PC-9 (cell line): ENCODE data around the gene TDP2. TPM values are rescaled to one million over a fixed set of nuclear protein-coding genes. Genes with fewer than 3 reads are reported as not detected.
"Not testable (repeated sequence)": the region's sequence is repeated elsewhere in the genome, so short reads cannot be mapped to it uniquely, and the experiment has no call there.

ENCODE experiments used
- BruUV-seq: library from RNA; stranded (reverse); fragments of 400-500 nt; replicated peaks from 2 replicates; lab custom pipeline; 2021; lab: Mats Ljungman, UMichigan
- CTCF ChIA-PET: fragments of 300-600 bp; sonication (Branson Sonifier 250); formaldehyde crosslinking; loops from one replicate; lab custom pipeline; 2022; ENCODE audit warnings: antibody characterized with exemption; lab: Charles Lee
- POLR2A ChIA-PET: fragments of 300-600 bp; sonication (Branson Sonifier 250); formaldehyde crosslinking; loops from one replicate; lab custom pipeline; 2022; ENCODE audit warnings: antibody characterized with exemption; ENCODE audit not compliant: unreplicated experiment; lab: Charles Lee
- DNase-seq, 2 experiments: peaks; one replicate each; pipeline versions ENCODE4 v3.0.0 to v3.0.0-alpha.2; 2015 to 2022; ENCODE audit warnings: mixed read lengths in 1 of 2
- H2AFZ ChIP-seq: fragments of 200-600 bp; sonication (generic); 2 replicates; pipeline ENCODE4 v1.8.1; 2017; ENCODE audit warnings: antibody characterized with exemption
- H3F3A ChIP-seq: fragments of 200-600 bp; sonication (generic); 2 replicates; pipeline ENCODE4 v1.8.1; 2017; ENCODE audit warnings: antibody characterized with exemption, mild to moderate bottlenecking, low read depth; ENCODE audit not compliant: insufficient read depth
- H3K27ac ChIP-seq: fragments of 200-600 bp; sonication (generic); 2 replicates; pipeline ENCODE4 v1.6.1; 2016; ENCODE audit warnings: mixed run types
- H3K27me3 ChIP-seq: fragments of 200-600 bp; sonication (generic); 2 replicates; pipeline ENCODE4 v1.6.1; 2016; ENCODE audit warnings: low read depth, mixed run types; ENCODE audit not compliant: insufficient read depth
- H3K36me3 ChIP-seq: fragments of 200-600 bp; sonication (generic); 2 replicates; pipeline ENCODE4 v1.6.1; 2016; ENCODE audit warnings: low read depth, mixed run types
- H3K4me1 ChIP-seq: fragments of 200-600 bp; sonication (generic); replicated peaks from 2 replicates; pipeline ENCODE4 v1.6.1; 2016; ENCODE audit warnings: mixed run types; ENCODE audit not compliant: insufficient read depth
- H3K4me2 ChIP-seq: fragments of 200-600 bp; sonication (generic); 2 replicates; pipeline ENCODE4 v1.6.1; 2017; ENCODE audit warnings: mixed run types
- H3K4me3 ChIP-seq: fragments of 200-600 bp; sonication (generic); 2 replicates; pipeline ENCODE4 v1.6.1; 2016; ENCODE audit warnings: mixed run types
- H3K79me2 ChIP-seq: fragments of 200-600 bp; sonication (generic); 2 replicates; pipeline ENCODE4 v1.6.1; 2017; ENCODE audit warnings: low read depth, mixed run types
- H3K9me2 ChIP-seq: fragments of 200-600 bp; sonication (generic); 2 replicates; pipeline ENCODE4 v1.8.1; 2017; ENCODE audit warnings: mild to moderate bottlenecking; ENCODE audit not compliant: insufficient read depth
- H3K9me3 ChIP-seq: fragments of 200-600 bp; sonication (generic); 2 replicates; pipeline ENCODE4 v1.8.1; 2016; ENCODE audit warnings: low read depth; ENCODE audit not compliant: insufficient read depth
- H4K20me1 ChIP-seq: fragments of 200-600 bp; sonication (generic); 2 replicates; pipeline ENCODE4 v1.8.1; 2017; ENCODE audit not compliant: insufficient read depth
- EZH2 ChIP-seq: fragments of 200-600 bp; sonication (generic); IDR thresholded peaks from 2 replicates; pipeline ENCODE4 v1.8.0; 2017; ENCODE audit warnings: antibody characterized with exemption, low read depth
- intact Hi-C: fragments of 100-400 bp; cut with micrococcal nuclease; formaldehyde crosslinking; loops from one replicate; pipeline ENCODE4 v1.10.0; 2022; ENCODE audit not compliant: unreplicated experiment
- total RNA-seq: library from RNA; stranded (reverse); gene quantifications from 2 replicates; pipeline ENCODE4 v1.2.3, GENCODE V29; 2021
- TF ChIP-seq, protein P1 (sequence below): fragments of 200-600 bp; sonication (generic); conservative IDR thresholded peaks from 2 replicates; pipeline ENCODE4 v1.6.1; 2017; ENCODE audit warnings: mixed run types, antibody characterized with exemption, mild to moderate bottlenecking, moderate library complexity

TDP2 gene
- total RNA-seq, 1 experiment from 2014 or later: 95.8 TPM

GRCh38 chr6:24673625-24674024 lies 6.9 kb upstream of the TDP2 start:
- no TSS peak for BruUV-seq
- no peak overlapping the region for H2AFZ ChIP-seq
- peaks cover under 1% of the 10 kb centered on the region; the same call in 1 of the 2 replicates for H3K4me1 ChIP-seq
- peaks cover 33% of the 10 kb centered on the region for H3K9me3 ChIP-seq
- H3K4me2 ChIP-seq: no peak overlapping the region
- DNase-seq: no peak
- no peak overlapping the region for H3K27ac ChIP-seq
- POLR2A ChIA-PET: no interaction called here
- intact Hi-C loops: no loop called here
- no peaks in the 10 kb centered on the region for H4K20me1 ChIP-seq
- H3K9me2 ChIP-seq: no peaks in the 10 kb centered on the region
- H3K27me3 ChIP-seq: no peaks in the 10 kb centered on the region
- no peak overlapping the region for H3K4me3 ChIP-seq
- H3K36me3 ChIP-seq: peaks cover 14% of the 10 kb centered on the region; the same call in 1 of the 2 replicates
- CTCF ChIA-PET: no interaction called here
- peaks cover 6% of the 10 kb centered on the region; the same call in 1 of the 2 replicates for H3K79me2 ChIP-seq
- TF ChIP-seq, protein P1, sequence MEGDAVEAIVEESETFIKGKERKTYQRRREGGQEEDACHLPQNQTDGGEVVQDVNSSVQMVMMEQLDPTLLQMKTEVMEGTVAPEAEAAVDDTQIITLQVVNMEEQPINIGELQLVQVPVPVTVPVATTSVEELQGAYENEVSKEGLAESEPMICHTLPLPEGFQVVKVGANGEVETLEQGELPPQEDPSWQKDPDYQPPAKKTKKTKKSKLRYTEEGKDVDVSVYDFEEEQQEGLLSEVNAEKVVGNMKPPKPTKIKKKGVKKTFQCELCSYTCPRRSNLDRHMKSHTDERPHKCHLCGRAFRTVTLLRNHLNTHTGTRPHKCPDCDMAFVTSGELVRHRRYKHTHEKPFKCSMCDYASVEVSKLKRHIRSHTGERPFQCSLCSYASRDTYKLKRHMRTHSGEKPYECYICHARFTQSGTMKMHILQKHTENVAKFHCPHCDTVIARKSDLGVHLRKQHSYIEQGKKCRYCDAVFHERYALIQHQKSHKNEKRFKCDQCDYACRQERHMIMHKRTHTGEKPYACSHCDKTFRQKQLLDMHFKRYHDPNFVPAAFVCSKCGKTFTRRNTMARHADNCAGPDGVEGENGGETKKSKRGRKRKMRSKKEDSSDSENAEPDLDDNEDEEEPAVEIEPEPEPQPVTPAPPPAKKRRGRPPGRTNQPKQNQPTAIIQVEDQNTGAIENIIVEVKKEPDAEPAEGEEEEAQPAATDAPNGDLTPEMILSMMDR: no peak
- TF ChIP-seq EZH2: no peak
- peaks cover 5% of the 10 kb centered on the region; the same call in 1 of the 2 replicates for H3F3A ChIP-seq

DNA sequence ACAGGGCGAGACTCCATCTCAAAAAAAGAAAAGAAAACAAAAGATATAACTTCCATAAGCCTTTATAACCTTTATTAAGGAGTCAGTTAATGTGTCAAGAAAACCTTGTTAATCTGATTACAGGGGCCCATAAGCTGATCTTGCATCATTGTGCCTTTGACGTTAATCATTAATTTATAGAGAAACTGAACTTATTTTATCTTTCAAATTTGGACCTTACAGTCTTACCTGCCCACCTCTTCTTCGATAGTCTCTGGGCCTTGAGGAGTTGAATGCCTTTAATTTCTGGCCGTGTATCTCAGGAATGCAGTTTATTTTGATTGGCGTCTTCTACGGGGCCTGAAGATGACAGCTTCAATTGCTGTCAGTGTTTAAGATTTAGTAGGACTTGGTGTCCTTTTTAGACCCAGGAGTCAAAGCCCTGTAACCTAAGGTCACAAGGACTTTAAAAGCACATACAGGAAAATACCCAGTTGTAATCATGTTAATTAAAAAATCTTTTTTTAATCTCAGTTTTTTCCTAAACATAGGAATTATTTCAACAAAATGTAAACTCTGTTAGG lies 6.0 kb upstream of the TDP2 start:
- no TSS peak for BruUV-seq
- TF ChIP-seq, protein P1: no peak
- no peak for TF ChIP-seq EZH2
- Histone ChIP-seq H3K79me2 (peaks cover 16% of the 10 kb centered on the region), H3K9me2 (no peaks in the 10 kb centered on the region), H3K4me2 (no peak overlapping the region), H3K27ac (no peak overlapping the region), H3K4me3 (no peak overlapping the region), H3F3A (peaks cover 10% of the 10 kb centered on the region), H3K27me3 (no peaks in the 10 kb centered on the region), H3K4me1 (peaks cover 10% of the 10 kb centered on the region), H3K36me3 (peaks cover 14% of the 10 kb centered on the region; the same call in 1 of the 2 replicates), H3K9me3 (peaks cover 33% of the 10 kb centered on the region), H2AFZ (no peak overlapping the region), H4K20me1 (no peaks in the 10 kb centered on the region)
- DNase-seq: no peak
- CTCF ChIA-PET: no interaction called here
- intact Hi-C loops: no loop called here
- POLR2A ChIA-PET: no interaction called here

GRCh38 chr6:24671077-24671476 lies 4.4 kb upstream of the TDP2 start:
- intact Hi-C loops, POLR2A ChIA-PET, H3K27me3 ChIP-seq: not testable (repeated sequence)

DNA sequence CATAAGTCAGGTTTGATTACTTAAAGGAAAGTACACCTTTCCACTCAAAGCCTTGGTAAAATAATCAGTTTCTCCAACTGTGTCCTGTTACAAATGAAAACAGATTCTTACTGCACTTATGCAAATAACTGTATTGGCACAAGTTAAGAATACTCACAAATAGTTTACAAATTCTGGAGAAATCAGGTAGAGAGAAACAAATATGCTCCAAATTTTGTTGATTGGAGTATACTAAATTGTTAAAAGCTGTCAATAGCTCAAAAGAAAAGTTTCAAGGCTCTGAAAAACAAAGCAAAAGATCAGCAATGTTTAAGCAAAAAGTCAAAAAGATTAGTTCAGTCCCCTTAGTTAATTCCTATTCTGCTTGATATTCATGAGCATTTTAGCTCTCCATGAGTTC lies 3.8 kb upstream of the TDP2 start:
- peaks cover 29% of the 10 kb centered on the region for H3K79me2 ChIP-seq
- BruUV-seq, H3K27ac ChIP-seq, H3K4me2 ChIP-seq, CTCF ChIA-PET, H3K4me3 ChIP-seq, H2AFZ ChIP-seq, H4K20me1 ChIP-seq, POLR2A ChIA-PET, intact Hi-C loops, DNase-seq, H3K9me2 ChIP-seq, H3K27me3 ChIP-seq: not testable (repeated sequence)
- peaks cover 33% of the 10 kb centered on the region for H3K9me3 ChIP-seq
- peaks cover 24% of the 10 kb centered on the region for H3F3A ChIP-seq
- H3K36me3 ChIP-seq: peaks cover 14% of the 10 kb centered on the region; the same call in 1 of the 2 replicates
- H3K4me1 ChIP-seq: peaks cover 11% of the 10 kb centered on the region

More at GRCh38 chr6:24671077-24671476, 4.4 kb upstream of the TDP2 start:
- H4K20me1 ChIP-seq, H3K4me3 ChIP-seq, H3K9me2 ChIP-seq, H3K27ac ChIP-seq, CTCF ChIA-PET, H3K4me2 ChIP-seq, DNase-seq, BruUV-seq, H2AFZ ChIP-seq: not testable (repeated sequence)
- Histone ChIP-seq H3K4me1 (peaks cover 10% of the 10 kb centered on the region), H3K36me3 (peaks cover 14% of the 10 kb centered on the region; the same call in 1 of the 2 replicates), H3K79me2 (peaks cover 23% of the 10 kb centered on the region), H3F3A (peaks cover 22% of the 10 kb centered on the region), H3K9me3 (peaks cover 33% of the 10 kb centered on the region)
